A549 (cell line): Measurements from ENCODE around the gene FLVCR2.

ENCODE experiments used
- CBX8 ChIP-seq: fragments of 200-600 bp; sonication (generic); IDR thresholded peaks from 2 replicates; pipeline ENCODE4 v1.6.1; 2016
- CTCF ChIP-seq: fragments of >200 bp; sonication (Bioruptor Twin); formaldehyde crosslinking; IDR thresholded peaks from 3 replicates; pipeline ENCODE4 v1.5.1; 2016
- KDM5A ChIP-seq: fragments of 200-600 bp; sonication (generic); IDR thresholded peaks from 2 replicates; pipeline ENCODE4 v1.6.1; 2016; ENCODE audit warnings: antibody characterized with exemption, mild to moderate bottlenecking
- POLR2A ChIP-seq: IDR thresholded peaks from 2 replicates; pipeline ENCODE4 v1.6.1; 2012; ENCODE audit warnings: mild to moderate bottlenecking, low read length

GRCh38 chr14:75537071-75537470 lies 41.3 kb upstream of the FLVCR2 start:
- TF ChIP-seq CTCF (no peak), KDM5A (no peak), POLR2A (no peak), CBX8 (no peak)
